ENCODE measurements around the gene NTM.

DNA sequence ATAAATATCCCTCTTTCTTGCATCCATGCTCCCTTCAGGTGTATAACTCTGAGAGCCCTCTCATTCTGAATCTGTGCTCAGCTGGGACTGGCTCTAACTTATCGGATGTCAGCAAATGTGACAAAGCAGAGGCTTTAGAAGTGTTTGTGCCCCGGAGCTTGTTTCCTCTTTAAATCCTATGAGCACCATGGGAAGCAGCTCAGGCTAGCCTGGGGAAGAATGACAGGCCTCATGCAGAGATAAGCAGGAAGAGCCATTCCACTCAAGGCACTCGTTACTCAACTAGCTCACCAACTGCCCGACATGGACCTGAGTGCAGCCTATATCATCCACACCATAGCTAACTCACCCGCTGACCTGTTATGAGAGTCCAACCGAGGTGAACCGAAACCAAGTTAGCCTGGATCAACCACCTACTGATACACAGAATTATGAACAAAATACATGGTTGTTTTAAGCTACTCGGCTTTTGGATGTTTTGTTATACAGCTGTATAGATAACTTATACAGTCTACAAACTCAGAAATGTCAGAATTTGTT lies 990.7 kb downstream of the NTM start:
- no peak for TF ChIP-seq CTCF (IDR thresholded peaks at IDR 0.05)
- TF ChIP-seq POLR2AphosphoS5 (IDR thresholded peaks at IDR 0.05), result no peak
- TF ChIP-seq POLR2A (IDR thresholded peaks at IDR 0.05), result no peak
- no peak for TF ChIP-seq EP300 (IDR thresholded peaks at IDR 0.05)
